ENCODE measurements around the gene ENTPD2. TPM values are rescaled to one million over a fixed set of nuclear protein-coding genes. Genes with fewer than 3 reads are reported as not detected.

Gene ENTPD2
- total RNA-seq (2014; rRNA removed) = not detected in 2 replicates
- polyA plus RNA-seq (2012) = not detected

DNA sequence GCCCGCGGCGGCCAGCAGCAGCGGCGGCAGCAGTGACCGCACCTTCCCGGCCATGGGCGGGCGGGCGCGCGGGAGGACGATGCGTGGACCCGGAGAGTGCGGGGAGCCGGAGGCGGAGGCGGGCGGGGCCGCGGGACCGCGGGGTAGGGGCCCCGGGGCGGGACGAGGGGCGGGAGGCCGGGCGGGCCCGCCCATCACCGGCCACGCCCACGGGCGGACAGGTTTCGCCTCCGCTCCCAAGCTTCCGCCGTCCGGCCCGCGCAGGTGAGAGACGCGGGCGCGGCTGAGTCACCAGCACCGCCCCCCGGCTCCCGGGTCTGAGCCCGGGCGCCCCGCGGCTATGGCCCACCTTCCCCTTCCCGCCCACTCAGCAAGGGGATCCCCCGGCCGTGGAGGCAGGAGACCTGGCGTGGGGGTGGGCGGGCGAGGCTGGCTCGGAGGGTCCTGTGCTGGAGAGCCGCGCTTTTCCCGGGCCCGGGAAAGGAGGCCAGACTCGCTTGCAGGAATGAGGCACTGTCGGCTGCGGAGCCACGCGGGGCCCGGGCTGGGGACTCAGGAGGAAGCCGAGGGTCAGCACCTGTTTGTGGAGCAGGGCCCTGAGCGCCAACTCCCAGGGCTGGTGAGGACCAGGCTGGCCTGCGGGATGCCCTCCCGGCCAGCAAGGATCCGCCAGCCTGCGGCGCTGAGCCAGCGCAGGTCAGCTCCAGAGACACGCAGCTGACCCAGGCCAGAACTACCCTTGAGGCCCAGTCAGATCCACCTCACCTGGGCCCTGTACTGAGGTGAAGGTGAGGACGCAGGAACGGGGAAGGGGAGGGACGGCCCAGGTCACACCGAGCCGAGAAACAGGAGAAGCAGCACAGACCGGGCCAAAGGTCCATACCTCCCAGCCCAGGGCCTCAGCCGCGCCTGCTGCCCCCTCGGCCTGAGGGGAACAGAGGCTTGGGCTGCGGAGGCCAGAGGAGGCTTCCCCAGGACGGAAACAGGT is at the start of gene ENTPD2:
ENTPD2 (minus strand) TSS at position 118 of the 988 bp plus-strand sequence; CDS start at position 54, 64 bp downstream.
- DNase-seq (ENCODE audit: low read depth) = no peak

DNA sequence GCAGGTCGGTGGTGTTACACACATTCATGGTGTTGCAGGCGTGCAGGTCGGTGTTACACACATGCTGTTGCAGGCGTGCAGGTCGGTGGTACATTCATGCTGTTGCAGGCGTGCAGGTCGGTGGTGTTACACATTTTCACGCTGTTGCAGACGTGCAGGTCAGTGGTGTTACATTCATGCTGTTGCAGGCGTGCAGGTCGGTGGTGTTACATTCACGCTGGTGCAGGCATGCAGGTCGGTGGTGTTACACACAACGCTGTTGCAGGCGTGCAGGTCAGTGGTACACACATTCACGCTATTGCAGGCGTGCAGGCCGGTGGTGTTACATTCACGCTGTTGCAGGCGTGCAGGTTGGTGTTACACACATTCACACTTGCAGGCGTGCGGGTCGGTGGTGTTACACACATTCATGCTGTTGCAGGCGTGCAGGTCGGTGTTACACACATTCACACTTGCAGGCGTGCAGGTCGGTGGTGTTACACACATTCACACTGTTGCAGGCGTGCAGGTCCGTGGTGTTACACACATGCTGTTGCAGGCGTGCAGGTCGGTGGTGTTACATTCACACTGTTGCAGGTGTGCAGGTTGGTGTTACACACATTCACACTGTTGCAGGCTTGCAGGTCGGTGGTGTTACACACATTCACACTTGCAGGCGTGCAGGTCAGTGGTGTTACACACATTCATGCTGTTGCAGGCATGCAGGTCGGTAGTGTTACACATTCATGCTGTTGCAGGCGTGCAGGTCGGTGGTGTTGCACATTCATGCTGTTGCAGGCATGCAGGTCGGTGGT is 49.5 kb upstream of the ENTPD2 start:
- DNase-seq (ENCODE audit: low read depth) = no peak

DNA sequence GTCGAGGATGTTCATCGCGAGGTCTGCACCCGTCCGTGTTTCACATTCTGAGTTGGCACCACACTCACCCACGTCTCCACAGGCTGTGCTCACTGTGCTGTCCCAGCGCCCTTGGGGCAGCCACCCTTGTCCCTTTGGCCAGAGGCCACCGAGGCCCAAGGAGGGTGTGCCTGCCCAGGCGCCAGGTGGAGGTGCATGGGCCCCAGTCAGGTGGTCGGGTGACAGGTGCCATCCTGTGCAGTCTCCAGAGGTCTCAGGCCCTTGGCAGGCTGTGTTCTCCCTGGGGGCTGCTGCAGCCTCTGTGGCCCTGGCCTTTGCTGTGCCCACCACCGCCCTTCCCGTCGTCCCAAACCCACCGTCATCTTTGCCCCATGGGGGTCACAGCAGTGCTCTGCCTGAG is 45.4 kb upstream of the ENTPD2 start:
- no peak for DNase-seq (ENCODE audit: low read depth)

DNA sequence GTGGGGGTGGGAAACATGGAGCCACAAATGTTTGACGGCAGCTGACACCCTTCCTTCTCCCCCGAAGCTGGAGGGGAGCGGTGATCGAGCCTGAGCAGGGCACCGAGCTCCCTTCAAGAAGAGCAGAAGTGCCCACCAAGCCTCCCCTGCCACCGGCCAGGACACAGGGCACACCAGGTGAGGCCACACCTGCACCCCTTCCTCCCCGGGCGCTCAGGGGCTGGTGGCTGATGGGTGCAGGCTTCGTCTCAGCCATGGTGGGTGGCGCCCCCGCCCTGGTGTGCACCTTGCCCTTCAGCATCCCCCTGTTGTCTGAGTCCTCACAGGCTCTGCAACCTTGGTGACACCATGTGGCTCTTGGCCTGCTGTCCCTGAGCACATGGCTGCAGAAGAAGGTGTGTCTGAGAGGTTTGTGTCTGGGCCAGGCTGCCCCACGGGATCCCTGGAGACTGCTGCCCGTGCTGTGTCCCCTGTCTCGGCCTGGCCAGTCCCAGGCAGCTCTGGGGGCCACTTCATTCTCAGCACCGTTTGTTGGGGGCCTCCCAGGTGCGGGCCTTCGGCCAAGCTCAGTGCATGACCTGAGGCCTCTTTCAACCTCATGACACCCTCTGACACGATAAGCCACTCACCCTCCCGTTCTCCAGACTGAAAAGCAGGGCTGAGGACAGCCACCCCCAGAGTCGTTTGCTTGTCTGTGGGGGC is 44.1 kb upstream of the ENTPD2 start:
- DNase-seq (ENCODE audit: low read depth) = no peak

DNA sequence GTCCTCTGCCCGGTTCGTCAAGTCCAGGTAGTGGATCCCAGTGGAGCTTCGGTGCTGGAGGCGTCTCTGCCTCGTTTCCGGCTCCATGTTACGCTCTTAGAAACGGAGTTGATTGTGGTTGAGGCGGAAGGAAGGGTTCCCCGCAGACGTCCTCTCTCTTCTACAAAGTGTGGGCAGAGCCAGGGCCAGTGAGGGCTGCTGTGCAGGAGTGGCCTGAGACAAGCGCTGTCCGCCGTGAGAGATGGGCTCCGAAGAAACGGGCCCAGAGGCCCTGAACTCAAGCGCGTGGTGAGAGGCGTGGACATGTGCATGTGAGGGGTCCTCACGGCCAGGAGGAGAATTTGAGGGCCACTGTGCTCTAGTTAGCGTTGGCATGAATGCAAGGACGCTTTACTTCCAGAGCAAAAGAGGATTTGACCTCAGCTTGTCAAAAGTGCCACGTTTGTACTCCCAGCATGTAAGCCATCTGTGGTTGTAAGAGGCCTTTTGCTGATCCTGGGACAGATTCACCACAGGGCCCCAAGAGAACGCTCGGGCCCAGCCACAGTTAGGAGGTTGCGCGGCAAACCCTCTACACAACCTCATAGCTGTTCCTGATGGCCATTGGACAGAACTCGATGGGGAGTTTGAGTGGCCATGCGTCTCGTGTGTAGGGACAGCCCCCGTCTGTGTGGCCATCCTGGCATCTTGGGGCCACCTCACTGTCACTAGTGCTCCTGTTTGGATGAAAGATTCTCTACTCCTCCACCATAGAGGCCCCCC is 43.1 kb upstream of the ENTPD2 start:
- no peak for DNase-seq (ENCODE audit: low read depth)

DNA sequence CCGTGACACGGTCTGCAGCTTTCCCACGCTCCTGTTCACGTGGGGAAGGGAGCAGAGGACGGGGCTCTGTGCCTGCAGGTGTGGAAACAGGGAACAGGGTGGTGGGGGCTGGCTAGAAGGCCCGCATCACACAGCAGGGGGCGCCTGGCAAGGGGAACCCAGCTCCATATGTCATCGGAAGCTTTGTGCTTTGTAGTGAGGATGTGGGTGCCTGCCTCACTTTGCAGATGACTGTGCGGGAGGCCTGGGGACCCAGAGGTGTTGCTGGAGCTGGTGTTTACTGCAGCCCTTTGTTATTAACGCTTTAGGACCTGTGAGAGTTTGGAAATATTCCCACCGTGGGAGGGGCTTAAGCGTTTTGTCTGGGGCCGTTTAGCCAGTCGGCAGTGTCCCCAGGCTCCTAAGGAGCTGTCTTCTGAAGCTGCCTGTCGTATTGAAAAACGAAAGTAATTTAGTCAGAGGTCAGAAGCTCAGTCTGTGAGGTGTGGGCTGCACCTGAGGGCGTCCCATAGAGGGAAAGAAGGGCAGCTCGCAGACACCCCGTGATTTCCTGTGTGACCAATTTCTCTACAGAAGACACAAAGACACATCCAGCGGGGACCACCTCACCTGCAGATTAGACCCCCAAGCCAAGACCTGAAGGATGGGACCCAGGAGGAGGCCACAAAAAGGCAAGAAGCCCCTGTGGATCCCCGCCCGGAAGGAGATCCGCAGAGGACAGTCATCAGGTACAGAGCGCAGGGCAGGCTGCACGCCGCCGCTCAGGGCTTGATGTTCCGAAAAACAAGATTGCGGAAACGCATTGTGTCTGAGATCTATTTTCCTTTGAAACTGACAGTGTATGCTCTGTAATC is 42.0 kb upstream of the ENTPD2 start:
- DNase-seq (ENCODE audit: low read depth) = no peak

DNA sequence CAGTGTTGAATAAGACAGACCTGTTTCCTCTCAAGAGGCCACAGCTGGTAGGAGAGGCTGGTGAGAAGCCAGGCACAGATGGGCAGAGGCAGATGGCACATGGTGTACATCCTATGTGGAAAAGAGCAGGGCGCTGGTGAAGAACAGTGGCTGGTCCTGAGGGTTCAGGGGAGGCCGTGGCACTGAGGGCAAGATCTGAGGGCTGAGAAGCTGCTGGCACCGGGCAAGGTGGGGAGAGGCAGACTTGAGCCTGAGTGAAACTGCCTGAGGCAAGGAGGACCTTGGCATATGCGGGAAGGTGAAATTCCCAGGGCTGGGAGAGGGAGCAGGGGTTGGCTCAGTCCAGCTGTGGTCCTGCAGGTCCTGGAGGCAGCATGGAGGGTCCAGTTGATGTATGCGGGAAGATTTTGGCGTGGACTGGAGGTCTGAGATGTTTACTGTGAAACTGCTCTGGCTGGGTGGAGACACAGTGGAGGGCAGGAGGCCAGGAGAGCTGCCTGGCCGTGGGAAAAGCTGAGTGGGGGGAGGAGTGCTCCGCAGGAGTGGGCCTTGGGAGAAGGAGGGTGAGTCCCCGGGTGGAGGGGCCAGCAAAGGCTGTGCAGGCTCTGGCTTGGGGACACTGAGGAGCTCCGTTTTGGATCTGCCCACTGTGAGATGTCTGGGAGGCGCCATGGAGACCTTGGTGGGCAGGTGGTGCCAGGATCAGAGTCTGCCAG is 35.5 kb upstream of the ENTPD2 start:
- no peak for DNase-seq (ENCODE audit: low read depth)

DNA sequence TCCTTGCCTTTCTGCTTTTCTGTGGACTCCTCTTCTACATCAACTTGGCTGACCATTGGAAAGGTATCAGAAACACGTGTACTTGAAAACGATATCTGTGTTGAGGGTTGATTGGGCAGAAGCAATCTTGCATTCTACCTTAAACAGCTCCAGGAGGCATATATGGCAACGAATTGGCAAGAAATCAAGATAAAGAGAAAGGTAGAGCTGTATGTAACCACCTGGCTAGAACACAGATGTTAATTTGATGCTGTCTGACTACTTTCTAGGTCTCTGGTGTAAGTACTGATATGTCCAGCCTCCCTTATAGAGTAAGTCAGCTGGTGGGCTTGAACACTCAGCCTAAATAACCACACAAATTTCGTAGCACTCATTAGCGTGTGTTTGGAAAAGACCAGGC is 34.3 kb upstream of the ENTPD2 start:
- DNase-seq (ENCODE audit: low read depth) = no peak

DNA sequence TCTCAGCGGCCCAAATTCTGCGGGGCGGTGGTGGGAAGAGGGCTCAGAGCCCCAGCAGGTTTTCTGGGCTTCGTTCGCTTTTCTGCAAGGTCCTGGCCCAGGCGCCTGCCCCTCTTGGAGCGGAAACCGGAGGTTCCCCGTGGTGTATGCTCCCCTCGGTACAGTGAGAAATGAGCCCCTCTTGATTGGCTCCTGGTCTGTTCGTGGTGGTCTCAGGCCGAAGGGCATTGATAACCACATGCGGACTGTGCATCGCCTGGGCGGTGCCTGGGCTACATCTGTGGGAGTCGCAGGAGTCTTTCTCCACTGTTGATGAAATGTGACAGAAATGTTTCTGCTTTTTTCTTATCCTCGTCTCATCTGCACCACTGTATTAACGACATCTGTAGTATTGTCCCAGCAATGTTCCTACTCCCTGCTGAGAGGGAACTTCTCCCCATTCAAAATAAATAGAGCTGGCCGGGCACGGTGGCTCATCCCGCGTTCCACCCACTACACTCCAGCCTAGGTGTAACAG is 33.6 kb upstream of the ENTPD2 start:
- DNase-seq (ENCODE audit: low read depth) = no peak

DNA sequence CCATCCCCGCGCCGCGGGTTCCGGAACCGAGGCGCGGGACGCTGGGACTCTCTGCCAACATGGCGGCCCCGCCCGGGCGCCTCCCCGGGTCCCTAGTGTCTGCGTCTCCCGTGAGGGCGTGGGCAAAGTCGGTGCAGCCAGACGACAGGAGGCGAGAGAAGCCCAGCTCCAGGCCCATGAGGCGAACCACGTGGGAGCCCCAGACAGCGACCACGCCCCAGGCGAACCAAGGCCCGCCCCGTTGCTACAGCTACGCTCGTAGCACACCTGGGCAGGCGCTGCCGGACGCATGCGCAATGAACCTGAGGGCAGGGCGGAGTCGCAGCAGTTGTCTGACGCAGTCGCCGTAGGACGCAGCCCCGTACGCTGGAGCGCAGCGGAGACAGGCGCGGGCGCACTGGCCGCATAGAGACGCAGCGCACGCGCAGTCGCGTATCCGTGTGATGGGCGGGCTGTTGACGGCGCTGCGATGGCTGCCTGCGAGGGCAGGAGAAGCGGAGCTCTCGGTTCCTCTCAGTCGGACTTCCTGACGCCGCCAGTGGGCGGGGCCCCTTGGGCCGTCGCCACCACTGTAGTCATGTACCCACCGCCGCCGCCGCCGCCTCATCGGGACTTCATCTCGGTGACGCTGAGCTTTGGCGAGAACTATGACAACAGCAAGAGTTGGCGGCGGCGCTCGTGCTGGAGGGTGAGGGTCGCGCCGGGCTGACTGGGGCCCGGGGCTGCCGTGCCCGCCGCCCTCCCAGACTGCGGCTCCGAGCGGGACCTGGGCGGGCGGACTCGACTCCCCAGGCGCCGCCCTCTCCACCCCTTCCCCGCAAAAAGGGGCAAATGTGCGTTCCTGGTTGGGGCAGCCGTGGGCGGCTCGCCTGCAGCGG is 32.9 kb upstream of the ENTPD2 start, which contains the start of gene MAN1B1:
MAN1B1 (plus strand) TSS at position 455 of the 878 bp plus-strand sequence; CDS start at position 470, 15 bp downstream.
- DNase-seq (ENCODE audit: low read depth) = peak; percentile 97

DNA sequence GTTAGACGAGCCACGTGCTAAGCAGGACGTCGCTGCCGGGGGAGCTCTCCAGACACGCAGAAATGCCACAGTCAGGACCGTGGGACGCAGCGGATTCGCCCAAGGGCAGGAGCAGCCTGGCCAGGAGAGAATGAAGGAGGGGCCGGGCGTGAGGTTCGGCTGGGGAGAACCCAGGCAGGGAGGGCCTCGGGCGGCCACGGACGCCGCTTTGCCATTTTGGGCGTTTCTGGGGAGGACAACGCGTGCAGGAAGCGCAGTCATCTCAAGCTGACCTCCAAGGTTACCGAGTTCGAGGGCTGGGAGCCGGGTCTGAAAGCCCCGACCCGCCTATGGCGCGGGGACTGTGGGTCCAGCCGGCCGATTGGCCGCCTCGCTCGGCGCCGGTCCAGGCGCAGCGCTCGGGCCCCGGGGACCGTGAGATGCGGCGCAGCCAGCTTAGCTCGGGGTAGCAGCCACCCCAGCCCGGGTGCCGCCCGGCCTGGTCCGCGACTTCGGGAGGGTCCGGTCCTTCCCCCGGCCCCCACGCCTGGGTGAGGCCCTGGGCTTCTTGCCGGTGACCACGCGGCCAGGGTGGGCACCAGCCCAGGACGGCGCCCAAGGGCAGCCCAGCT is 32.2 kb upstream of the ENTPD2 start:
- peak; percentile 26 for DNase-seq (ENCODE audit: low read depth)

DNA sequence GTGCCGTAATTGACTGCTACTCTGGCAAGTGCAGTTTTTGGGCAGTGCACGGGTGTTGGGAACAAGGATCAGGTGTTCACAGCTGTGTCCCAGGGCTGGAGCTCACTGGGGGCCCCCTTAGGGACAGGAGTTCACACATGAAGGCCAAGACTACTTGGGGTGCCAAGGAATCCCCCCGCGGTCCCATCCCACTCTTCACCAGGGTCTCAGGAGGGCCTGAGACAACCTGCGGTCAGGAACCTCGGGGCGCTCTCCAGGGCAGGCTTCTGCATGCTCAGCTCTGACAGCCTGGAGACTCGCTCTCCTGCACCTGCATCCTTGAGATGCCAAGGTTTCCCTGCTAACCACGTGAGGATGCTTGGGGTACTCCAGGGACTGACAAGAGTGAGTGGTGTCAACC is 30.7 kb upstream of the ENTPD2 start:
- DNase-seq (ENCODE audit: low read depth) = no peak

DNA sequence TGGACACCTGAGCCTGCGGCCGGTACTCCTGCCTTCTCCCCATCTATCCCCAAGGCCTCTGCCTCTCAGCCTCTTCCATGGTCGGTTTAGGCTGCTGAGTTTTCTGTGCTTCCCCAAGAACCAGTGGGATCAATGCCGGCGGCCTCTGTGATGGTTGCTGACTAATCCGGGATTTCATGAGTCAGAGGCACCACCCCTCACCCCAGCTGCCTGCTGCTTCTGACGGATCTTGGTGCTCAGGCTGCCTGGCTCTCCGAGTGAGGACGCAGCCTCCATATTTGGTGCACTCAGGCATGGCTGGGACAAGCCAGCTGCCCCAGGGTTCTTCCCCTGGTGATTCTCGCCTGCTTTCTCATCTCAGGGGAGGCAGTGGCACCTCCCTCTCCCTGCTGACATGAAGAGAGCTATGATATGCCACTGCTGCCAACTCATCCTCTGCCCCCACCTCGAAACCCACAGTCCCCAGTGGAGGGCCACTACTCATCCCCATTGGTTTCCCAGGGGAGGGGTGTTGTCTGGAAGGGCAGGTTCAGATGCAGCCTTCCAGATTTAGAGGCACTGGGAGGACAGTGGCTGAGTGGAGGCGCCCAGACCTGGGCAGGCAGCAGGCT is 29.6 kb upstream of the ENTPD2 start:
- peak; percentile 98 for DNase-seq (ENCODE audit: low read depth)

DNA sequence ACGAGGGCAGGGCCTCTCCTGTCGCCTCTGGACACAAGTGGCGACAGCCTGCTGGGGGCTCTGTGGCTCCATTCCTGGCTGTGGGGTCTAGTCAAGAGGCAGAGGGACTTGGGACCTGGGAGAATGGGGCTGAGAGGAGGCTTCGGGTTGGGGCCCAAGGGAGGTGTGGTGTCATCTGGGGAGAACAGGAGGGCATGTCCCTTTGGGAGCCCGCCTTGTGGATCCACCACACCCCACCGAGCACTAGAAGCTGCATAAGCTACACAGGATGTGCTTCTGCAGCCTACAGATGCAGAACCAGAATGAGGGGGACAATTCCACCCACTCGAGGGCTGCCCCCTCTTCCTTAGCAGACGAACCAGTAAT is 29.0 kb upstream of the ENTPD2 start:
- no peak for DNase-seq (ENCODE audit: low read depth)

DNA sequence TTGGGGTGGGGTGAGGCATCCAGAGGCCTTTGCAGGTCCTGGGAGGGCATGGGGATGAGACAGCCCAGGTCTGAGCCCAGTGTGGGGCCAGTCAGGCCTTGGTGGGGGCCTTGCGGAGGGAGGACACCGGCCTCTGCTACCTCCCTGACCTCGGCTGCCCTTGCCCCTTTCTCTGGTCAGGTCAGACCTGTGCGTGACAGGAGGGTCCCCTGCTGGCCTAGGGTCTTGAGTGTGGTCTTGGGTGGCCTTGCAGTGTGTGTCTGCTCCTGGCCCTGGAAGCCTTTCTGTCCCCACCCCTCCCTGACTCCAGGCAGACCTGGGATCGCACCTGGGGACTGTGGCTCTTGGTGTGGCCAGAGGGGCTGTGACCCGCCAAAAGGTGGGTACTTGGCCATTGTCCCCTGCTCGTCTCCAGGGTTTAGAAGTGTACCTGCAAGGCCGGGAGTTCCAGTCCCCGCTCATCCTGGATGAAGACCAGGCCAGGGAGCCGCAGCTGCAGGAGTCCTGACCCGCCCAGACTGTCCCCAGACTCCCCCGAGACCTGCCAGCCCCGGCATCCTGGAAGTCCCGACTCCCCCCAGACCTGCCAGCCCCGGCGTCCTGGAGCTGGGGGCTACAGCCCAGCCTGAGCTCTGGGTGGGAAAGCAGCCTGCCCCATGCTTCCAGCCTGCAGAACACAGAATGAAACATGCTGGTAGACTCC is 28.5 kb upstream of the ENTPD2 start:
- DNase-seq (ENCODE audit: low read depth) = no peak

Data from LHCN-M2 (cell line).